HepG2 (cell line): ENCODE results near the gene TEX19. TPM values are rescaled to one million over a fixed set of nuclear protein-coding genes. Genes with fewer than 3 reads are reported as not detected.

Experiments used
- ARNT2 ChIP-seq: sonication (generic); formaldehyde crosslinking; IDR thresholded peaks from 2 replicates; pipeline ENCODE4 v1.8.0; 2022; ENCODE audit warnings: mild to moderate bottlenecking, low read depth, missing genetic modification reagents, moderate library complexity
- DNMT1 ChIP-seq: sonication (generic); formaldehyde crosslinking; IDR thresholded peaks from 2 replicates; pipeline ENCODE4 v1.5.1; 2020; ENCODE audit warnings: mild to moderate bottlenecking, missing genetic modification reagents
- EZH2 ChIP-seq: conservative IDR thresholded peaks from 2 replicates; pipeline ENCODE4 v1.6.1; 2012; ENCODE audit warnings: mild to moderate bottlenecking, low read depth, low read length, moderate library complexity
- FIP1L1 ChIP-seq: fragments of 200-400 bp; formaldehyde crosslinking; IDR thresholded peaks from 2 replicates; pipeline ENCODE4 v1.6.1; 2018; ENCODE audit warnings: low read depth, mild to moderate bottlenecking, low read length, moderate library complexity, borderline replicate concordance; ENCODE audit not compliant: insufficient read depth
- GTF3A ChIP-seq: sonication (generic); formaldehyde crosslinking; conservative IDR thresholded peaks from 2 replicates; pipeline ENCODE4 v1.4.0; 2020; ENCODE audit warnings: mild to moderate bottlenecking, missing genetic modification reagents
- HES4 ChIP-seq: sonication (generic); formaldehyde crosslinking; IDR thresholded peaks from 2 replicates; pipeline ENCODE4 v1.9.0; 2021; ENCODE audit warnings: mild to moderate bottlenecking, missing genetic modification reagents, borderline replicate concordance
- MEIS1 ChIP-seq: sonication (generic); formaldehyde crosslinking; IDR thresholded peaks from 2 replicates; pipeline ENCODE4 v1.9.0; 2021; ENCODE audit warnings: mild to moderate bottlenecking, missing genetic modification reagents, moderate library complexity, borderline replicate concordance
- MYNN ChIP-seq: sonication (generic); formaldehyde crosslinking; IDR thresholded peaks from 2 replicates; pipeline ENCODE4 v1.4.0; 2020; ENCODE audit warnings: mild to moderate bottlenecking, low read depth, missing genetic modification reagents
- NR2F6 ChIP-seq, 2 experiments: IDR thresholded peaks; 2 replicates each; pipeline ENCODE4 v1.6.1; 2016; ENCODE audit warnings: antibody characterized with exemption in 1 of 2, mild to moderate bottlenecking in 1 of 2
- REXO4 ChIP-seq: sonication (generic); formaldehyde crosslinking; IDR thresholded peaks from 2 replicates; pipeline ENCODE4 v1.8.0; 2022; ENCODE audit warnings: missing genetic modification reagents, mild to moderate bottlenecking, borderline replicate concordance
- SCMH1 ChIP-seq: sonication (generic); formaldehyde crosslinking; IDR thresholded peaks from 2 replicates; pipeline ENCODE4 v1.9.0; 2021; ENCODE audit warnings: missing genetic modification reagents, mild to moderate bottlenecking, borderline replicate concordance
- SMARCC2 ChIP-seq: fragments of 450-650 bp; IDR thresholded peaks from 2 replicates; pipeline ENCODE4 v1.6.1; 2017; ENCODE audit warnings: antibody characterized with exemption, mild to moderate bottlenecking
- TBX2 ChIP-seq: sonication (generic); formaldehyde crosslinking; IDR thresholded peaks from 2 replicates; pipeline ENCODE4 v1.5.0; 2020; ENCODE audit warnings: missing genetic modification reagents, mild to moderate bottlenecking, borderline replicate concordance
- TCF7 ChIP-seq: sonication (generic); IDR thresholded peaks from 2 replicates; pipeline ENCODE4 v1.6.1; 2016; ENCODE audit warnings: antibody characterized with exemption, low read depth
- ZFP36 ChIP-seq: fragments of 150-350 bp; IDR thresholded peaks from 2 replicates; pipeline ENCODE4 v1.6.1; 2018; ENCODE audit warnings: borderline replicate concordance, low read length, low read depth; ENCODE audit not compliant: partially characterized antibody
- ZNF251 ChIP-seq: sonication (generic); formaldehyde crosslinking; IDR thresholded peaks from 2 replicates; pipeline ENCODE4 v1.9.0; 2021; ENCODE audit warnings: mild to moderate bottlenecking, missing genetic modification reagents
- ZNF256 ChIP-seq: sonication (generic); formaldehyde crosslinking; conservative IDR thresholded peaks from 2 replicates; pipeline ENCODE4 v1.4.0; 2020; ENCODE audit warnings: missing genetic modification reagents
- ZNF317 ChIP-seq: sonication (generic); formaldehyde crosslinking; IDR thresholded peaks from 2 replicates; pipeline ENCODE4 v1.5.0; 2020; ENCODE audit warnings: mild to moderate bottlenecking, missing genetic modification reagents
- ZNF552 ChIP-seq: sonication (generic); formaldehyde crosslinking; IDR thresholded peaks from 2 replicates; pipeline ENCODE4 v1.9.0; 2022; ENCODE audit warnings: missing genetic modification reagents, mild to moderate bottlenecking, borderline replicate concordance
- ZNF777 ChIP-seq: sonication (generic); formaldehyde crosslinking; IDR thresholded peaks from 2 replicates; pipeline ENCODE4 v1.4.0; 2020; ENCODE audit warnings: missing genetic modification reagents
- polyA plus RNA-seq, 8 experiments: library from polyadenylated mRNA; depleted of rRNA in 3 of 8; stranded (reverse) in 7 of 8; unstranded in 1 of 8; fragments of >200 nt; fragmentation: Illumina TruSeq in 4 of 8; extraction: Trizol in 4 of 8; gene quantifications; 2 replicates each; pipeline versions ENCODE4 v1.2.1 to v1.2.3, GENCODE V29; 2011 to 2016; ENCODE audit warnings: low read depth in 4 of 8, missing spikeins in 1 of 8, mixed read lengths in 1 of 8; ENCODE audit not compliant: insufficient read depth in 1 of 8
- total RNA-seq, 5 experiments: library from RNA; depleted of rRNA; stranded (reverse); fragments of >200 nt; fragmentation: Illumina TruSeq; extraction: Trizol; gene quantifications; 2 replicates each; pipeline ENCODE4 v1.2.3, GENCODE V29; 2016; ENCODE audit warnings: low read depth in 1 of 5
- TF ChIP-seq, protein P1 (sequence below): IDR thresholded peaks from 2 replicates; pipeline ENCODE4 v1.6.1; 2016; ENCODE audit warnings: low read depth, borderline replicate concordance
- TF ChIP-seq, protein P2 (sequence below): sonication (generic); formaldehyde crosslinking; IDR thresholded peaks from 2 replicates; pipeline ENCODE4 v1.4.0; 2020; ENCODE audit warnings: missing genetic modification reagents, borderline replicate concordance
- TF ChIP-seq, protein P3 (sequence below): IDR thresholded peaks from 2 replicates; pipeline ENCODE4 v1.6.1; 2016
- TF ChIP-seq, protein P4 (sequence below): IDR thresholded peaks from 2 replicates; pipeline ENCODE4 v1.6.1; 2012; ENCODE audit warnings: low read depth, low read length, improper control_type of control experiment

The TEX19 gene
- total and polyA plus RNA-seq, 2 of the 13 experiments (the other 11 are each of a cell fraction or from before 2014, with no cell fraction given): 1.3 to 6.0 TPM

DNA sequence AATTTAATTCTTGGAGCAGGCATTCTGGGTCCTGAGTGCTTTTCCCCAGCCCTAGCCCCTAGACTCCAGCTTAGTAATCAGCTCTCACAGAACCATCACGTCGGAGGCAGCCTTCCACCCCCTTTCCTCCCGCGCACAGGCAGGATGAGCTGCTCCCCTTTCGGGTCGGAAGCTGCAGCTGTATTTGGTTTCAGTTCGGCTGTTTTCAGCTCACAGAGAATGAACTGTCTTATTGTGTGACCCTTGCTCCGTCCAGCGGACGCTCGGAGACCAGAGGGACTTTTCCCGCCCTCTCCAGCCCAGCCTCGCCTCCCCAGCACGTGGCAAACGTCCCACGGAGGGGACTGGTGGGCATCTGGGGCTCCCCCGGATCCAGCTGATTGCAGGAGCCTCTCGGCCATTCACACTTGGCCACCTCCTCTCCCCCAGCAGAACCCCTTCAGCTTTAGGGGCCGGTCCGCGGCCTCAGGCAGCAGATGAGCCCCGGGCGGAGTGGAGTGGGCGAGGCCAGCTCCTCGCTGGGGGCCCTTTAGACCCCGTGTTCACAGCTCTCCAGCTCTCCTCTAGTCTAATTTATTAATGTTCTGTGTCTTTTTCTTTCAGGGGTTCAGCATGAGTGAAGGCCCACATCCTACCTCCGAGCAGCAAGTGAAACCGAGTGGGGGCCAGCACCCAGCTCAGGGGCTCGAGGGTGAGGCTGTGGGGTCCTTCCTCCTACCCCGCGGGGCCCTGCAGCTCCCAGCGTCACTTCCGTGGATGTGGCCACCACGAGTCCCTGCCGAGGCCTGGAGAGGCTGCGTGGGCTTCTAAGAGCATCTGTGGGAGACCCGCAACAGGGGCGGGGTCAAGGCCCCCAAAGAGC is 11.7 kb downstream of the TEX19 start (continued):
- TF ChIP-seq HES4 (CRISPR knock-in tag): peak; percentile 93; the same call in 1 of the 2 replicates
- TF ChIP-seq, protein P1, sequence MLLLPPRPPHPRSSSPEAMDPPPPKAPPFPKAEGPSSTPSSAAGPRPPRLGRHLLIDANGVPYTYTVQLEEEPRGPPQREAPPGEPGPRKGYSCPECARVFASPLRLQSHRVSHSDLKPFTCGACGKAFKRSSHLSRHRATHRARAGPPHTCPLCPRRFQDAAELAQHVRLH: peak; percentile 96
- TF ChIP-seq, protein P2, sequence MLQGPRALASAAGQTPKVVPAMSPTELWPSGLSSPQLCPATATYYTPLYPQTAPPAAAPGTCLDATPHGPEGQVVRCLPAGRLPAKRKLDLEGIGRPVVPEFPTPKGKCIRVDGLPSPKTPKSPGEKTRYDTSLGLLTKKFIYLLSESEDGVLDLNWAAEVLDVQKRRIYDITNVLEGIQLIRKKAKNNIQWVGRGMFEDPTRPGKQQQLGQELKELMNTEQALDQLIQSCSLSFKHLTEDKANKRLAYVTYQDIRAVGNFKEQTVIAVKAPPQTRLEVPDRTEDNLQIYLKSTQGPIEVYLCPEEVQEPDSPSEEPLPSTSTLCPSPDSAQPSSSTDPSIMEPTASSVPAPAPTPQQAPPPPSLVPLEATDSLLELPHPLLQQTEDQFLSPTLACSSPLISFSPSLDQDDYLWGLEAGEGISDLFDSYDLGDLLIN (CRISPR knock-in tag): peak; percentile 86; the same call in 1 of the 2 replicates
- peak; percentile 96 for TF ChIP-seq ZNF256 (CRISPR knock-in tag)
- peak; percentile 80 for TF ChIP-seq ZNF317 (CRISPR knock-in tag)
- peak; percentile 32; the same call in 1 of the 2 replicates for TF ChIP-seq NR2F6 (IDR thresholded peaks at IDR 0.05)
- peak; percentile 77 for TF ChIP-seq NR2F6 (CRISPR knock-in tag; IDR thresholded peaks at IDR 0.05)
- no peak for TF ChIP-seq MYNN (CRISPR knock-in tag)
- TF ChIP-seq, protein P3, sequence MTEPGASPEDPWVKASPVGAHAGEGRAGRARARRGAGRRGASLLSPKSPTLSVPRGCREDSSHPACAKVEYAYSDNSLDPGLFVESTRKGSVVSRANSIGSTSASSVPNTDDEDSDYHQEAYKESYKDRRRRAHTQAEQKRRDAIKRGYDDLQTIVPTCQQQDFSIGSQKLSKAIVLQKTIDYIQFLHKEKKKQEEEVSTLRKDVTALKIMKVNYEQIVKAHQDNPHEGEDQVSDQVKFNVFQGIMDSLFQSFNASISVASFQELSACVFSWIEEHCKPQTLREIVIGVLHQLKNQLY (CRISPR knock-in tag): peak; percentile 39; the same call in 1 of the 2 replicates
- peak; percentile 89 for TF ChIP-seq ZNF552
- no peak for TF ChIP-seq GTF3A (CRISPR knock-in tag)
- no peak for TF ChIP-seq ZNF251 (CRISPR knock-in tag)
- no peak for TF ChIP-seq TCF7
- no peak for TF ChIP-seq SCMH1 (CRISPR knock-in tag)
- TF ChIP-seq FIP1L1: no peak
- no peak for TF ChIP-seq SMARCC2
- peak; percentile 92; the same call in 1 of the 2 replicates for TF ChIP-seq ARNT2
- TF ChIP-seq TBX2: peak; percentile 72; the same call in 1 of the 2 replicates
- TF ChIP-seq, protein P4, sequence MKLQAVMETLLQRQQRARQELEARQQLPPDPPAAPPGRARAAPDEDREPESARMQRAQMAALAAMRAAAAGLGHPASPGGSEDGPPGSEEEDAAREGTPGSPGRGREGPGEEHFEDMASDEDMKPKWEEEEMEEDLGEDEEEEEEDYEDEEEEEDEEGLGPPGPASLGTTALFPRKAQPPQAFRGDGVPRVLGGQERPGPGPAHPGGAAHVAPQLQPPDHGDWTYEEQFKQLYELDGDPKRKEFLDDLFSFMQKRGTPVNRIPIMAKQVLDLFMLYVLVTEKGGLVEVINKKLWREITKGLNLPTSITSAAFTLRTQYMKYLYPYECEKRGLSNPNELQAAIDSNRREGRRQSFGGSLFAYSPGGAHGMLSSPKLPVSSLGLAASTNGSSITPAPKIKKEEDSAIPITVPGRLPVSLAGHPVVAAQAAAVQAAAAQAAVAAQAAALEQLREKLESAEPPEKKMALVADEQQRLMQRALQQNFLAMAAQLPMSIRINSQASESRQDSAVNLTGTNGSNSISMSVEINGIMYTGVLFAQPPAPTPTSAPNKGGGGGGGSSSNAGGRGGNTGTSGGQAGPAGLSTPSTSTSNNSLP: no peak
- peak; percentile 92 for TF ChIP-seq ZNF777 (CRISPR knock-in tag)
- TF ChIP-seq EZH2: no peak
- no peak for TF ChIP-seq DNMT1 (CRISPR knock-in tag)
- TF ChIP-seq REXO4: no peak
- no peak for TF ChIP-seq ZFP36
- peak; percentile 96 for TF ChIP-seq MEIS1 (CRISPR knock-in tag)
